ENCODE results near the gene FCER1A. TPM values are rescaled to one million over a fixed set of nuclear protein-coding genes. Genes with fewer than 3 reads are reported as not detected.

FCER1A gene
- polyA plus RNA-seq, 1 experiment = not detected

DNA sequence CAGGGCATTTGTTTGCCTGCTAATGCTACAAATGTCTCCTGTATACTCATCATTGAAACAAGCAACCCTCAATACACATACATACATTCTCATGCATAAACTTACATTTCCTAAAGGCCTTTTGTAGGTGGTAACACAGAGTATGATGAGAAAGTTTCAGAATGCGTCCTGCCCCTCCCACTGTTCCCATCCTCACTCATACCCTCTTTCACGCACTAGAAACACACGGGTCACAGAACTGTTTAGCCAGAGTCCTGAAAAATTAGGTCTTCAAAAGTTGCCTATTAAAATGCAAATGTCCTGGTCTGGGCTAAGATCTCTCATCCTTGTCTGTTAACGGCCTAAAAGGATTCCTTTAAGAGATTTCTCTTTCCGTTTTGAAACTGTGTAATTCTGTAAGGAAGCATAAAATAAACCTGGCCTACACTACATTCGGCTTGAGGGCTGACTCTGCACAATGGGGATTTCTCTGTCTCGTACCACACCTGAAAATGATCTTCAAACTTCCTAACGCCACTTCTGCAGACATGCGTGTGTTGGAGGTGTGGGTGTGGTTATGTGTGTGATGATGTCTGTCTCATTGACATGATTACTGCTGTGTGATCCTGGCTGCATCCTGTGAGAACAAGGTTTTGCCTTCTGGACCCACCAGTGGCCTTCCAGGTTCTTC is 5.3 kb upstream of the FCER1A start:
- no peak for DNase-seq (ENCODE audit: low read depth, low spot score)
- Histone ChIP-seq H3K27me3 (ENCODE audit: control insufficient read depth, insufficient read depth, low read length) (no peaks in the 10 kb centered on the region), H3K27ac (ENCODE audit: low read depth, low read length) (no peak overlapping the region), H3K9me3 (ENCODE audit: control insufficient read depth, insufficient read depth, low read length) (no peaks in the 10 kb centered on the region), H3K4me3 (ENCODE audit: low read depth, low read length) (no peak overlapping the region)
- ChIA-PET CTCF (no interaction called here), POLR2A (no interaction called here)
- TF ChIP-seq, protein P1, sequence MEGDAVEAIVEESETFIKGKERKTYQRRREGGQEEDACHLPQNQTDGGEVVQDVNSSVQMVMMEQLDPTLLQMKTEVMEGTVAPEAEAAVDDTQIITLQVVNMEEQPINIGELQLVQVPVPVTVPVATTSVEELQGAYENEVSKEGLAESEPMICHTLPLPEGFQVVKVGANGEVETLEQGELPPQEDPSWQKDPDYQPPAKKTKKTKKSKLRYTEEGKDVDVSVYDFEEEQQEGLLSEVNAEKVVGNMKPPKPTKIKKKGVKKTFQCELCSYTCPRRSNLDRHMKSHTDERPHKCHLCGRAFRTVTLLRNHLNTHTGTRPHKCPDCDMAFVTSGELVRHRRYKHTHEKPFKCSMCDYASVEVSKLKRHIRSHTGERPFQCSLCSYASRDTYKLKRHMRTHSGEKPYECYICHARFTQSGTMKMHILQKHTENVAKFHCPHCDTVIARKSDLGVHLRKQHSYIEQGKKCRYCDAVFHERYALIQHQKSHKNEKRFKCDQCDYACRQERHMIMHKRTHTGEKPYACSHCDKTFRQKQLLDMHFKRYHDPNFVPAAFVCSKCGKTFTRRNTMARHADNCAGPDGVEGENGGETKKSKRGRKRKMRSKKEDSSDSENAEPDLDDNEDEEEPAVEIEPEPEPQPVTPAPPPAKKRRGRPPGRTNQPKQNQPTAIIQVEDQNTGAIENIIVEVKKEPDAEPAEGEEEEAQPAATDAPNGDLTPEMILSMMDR (IDR thresholded peaks at IDR 0.05; ENCODE audit: low read depth, low read length) = no peak

DNA sequence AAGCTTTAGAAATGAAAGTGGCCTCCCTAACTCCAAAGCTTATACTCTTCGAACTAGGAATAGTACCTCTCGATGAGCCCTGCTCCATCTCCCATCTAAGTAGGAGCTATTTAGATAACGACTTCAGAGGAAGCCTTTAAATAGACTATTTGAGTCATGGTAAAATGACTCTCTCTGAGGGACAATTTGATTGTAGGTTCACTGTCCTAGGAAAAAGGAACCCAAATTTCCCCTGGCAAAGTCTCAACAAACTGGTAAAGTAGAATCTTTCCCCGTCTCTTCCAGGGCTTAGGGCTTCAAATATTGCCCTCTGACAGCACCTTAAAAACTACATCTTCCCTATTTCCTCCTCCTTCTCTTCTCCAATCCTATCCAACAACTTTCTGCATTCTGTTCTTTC is 2.0 kb upstream of the FCER1A start:
- CTCF ChIA-PET = interaction anchor here (0.8 to 0.9 kb wide), 2 partner anchors 86 to 102 kb away, joined by 3 to 5 read pairs; no protein-coding TSS in a partner anchor
- Histone ChIP-seq H3K27me3 (ENCODE audit: control insufficient read depth, insufficient read depth, low read length) (no peaks in the 10 kb centered on the region), H3K9me3 (ENCODE audit: control insufficient read depth, insufficient read depth, low read length) (no peaks in the 10 kb centered on the region), H3K4me3 (ENCODE audit: low read depth, low read length) (no peak overlapping the region), H3K27ac (ENCODE audit: low read depth, low read length) (no peak overlapping the region)
- DNase-seq (ENCODE audit: low read depth, low spot score) = no peak
- TF ChIP-seq, protein P1 (IDR thresholded peaks at IDR 0.05; ENCODE audit: low read depth, low read length) = no peak
- POLR2A ChIA-PET = no interaction called here

DNA sequence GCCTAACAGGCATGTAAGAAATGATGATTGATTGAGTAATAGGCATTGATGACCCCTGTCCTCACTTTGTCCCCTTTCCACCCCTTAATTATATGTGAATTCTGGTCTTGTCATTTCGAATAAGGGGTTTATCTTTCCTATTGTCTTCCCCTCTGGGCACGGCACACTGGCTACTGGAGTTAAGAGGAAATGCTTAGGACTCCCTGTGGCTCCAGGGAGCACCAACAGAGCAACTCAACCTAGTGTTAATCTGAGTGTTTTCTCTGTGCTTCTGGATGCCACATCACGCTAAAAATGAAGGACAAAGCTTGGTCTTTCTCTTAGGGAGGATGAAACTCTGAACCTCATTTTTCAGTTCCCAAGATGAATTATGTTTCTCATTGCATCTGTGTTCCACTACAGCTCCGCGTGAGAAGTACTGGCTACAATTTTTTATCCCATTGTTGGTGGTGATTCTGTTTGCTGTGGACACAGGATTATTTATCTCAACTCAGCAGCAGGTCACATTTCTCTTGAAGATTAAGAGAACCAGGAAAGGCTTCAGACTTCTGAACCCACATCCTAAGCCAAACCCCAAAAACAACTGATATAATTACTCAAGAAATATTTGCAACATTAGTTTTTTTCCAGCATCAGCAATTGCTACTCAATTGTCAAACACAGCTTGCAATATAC is 5.3 kb downstream of the FCER1A start:
- H3K4me3 ChIP-seq (ENCODE audit: low read depth, low read length) = no peak overlapping the region
- CTCF ChIA-PET = no interaction called here
- POLR2A ChIA-PET = no interaction called here
- TF ChIP-seq, protein P1 (IDR thresholded peaks at IDR 0.05; ENCODE audit: low read depth, low read length) = no peak
- no peak for DNase-seq (ENCODE audit: low read depth, low spot score)
- no peaks in the 10 kb centered on the region for H3K9me3 ChIP-seq (ENCODE audit: control insufficient read depth, insufficient read depth, low read length)
- no peak overlapping the region for H3K27ac ChIP-seq (ENCODE audit: low read depth, low read length)
- H3K27me3 ChIP-seq (ENCODE audit: control insufficient read depth, insufficient read depth, low read length) = no peaks in the 10 kb centered on the region

DNA sequence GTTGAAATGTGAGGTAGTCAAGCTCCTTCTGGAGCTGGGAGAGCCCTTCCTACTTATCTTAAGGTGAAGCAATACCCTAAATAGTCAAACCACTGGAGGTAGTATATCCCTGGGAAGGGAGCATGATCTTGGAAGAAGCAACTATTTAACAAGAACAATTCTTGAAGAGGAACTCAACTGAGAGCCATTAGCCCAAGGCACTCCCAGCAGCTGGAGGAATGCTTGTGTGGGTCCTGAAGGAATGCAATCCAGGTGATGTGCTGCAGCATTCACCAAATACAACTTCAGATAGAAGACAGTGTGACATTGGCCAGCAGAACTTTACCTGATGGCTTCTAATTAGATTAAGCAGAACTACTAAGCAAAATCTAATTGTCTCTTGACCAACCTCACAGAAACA is 9.5 kb downstream of the FCER1A start:
- ChIA-PET CTCF (no interaction called here), POLR2A (no interaction called here)
- Histone ChIP-seq H3K4me3 (ENCODE audit: low read depth, low read length) (no peak overlapping the region), H3K27ac (ENCODE audit: low read depth, low read length) (no peak overlapping the region), H3K27me3 (ENCODE audit: control insufficient read depth, insufficient read depth, low read length) (no peaks in the 10 kb centered on the region), H3K9me3 (ENCODE audit: control insufficient read depth, insufficient read depth, low read length) (no peaks in the 10 kb centered on the region)
- TF ChIP-seq, protein P1 (IDR thresholded peaks at IDR 0.05; ENCODE audit: low read depth, low read length) = no peak
- DNase-seq (ENCODE audit: low read depth, low spot score) = no peak

DNA sequence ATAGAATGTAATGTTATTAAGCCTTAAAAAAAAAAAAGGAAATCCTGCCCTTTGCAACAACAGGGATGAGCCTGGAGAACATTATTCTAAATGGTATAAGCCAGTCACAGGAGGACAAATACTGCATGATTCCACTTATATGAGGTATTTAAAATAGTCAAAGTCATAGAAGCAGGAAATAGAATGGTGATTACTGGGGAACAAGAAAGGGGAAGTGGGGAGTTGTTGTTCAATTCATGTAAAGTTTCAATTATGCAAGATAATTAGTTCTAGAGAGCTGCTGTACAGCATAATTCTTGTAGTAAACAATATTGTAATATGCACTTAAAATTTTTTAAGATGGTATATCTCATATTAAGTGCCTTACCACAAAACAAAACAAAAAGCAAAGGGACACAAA is 13.2 kb downstream of the FCER1A start:
- CTCF ChIA-PET = no interaction called here
- Histone ChIP-seq H3K4me3 (ENCODE audit: low read depth, low read length) (no peak overlapping the region), H3K27me3 (ENCODE audit: control insufficient read depth, insufficient read depth, low read length) (no peaks in the 10 kb centered on the region), H3K9me3 (ENCODE audit: control insufficient read depth, insufficient read depth, low read length) (no peaks in the 10 kb centered on the region), H3K27ac (ENCODE audit: low read depth, low read length) (no peak overlapping the region)
- POLR2A ChIA-PET = no interaction called here
- TF ChIP-seq, protein P1 (IDR thresholded peaks at IDR 0.05; ENCODE audit: low read depth, low read length) = no peak
- no peak for DNase-seq (ENCODE audit: low read depth, low spot score)

Measured in AG04450 (cell line).